Fibroblast of the aortic adventitia (primary cell): ENCODE measurements around the gene SYCP1. TPM values are rescaled to one million over a fixed set of nuclear protein-coding genes. Genes with fewer than 3 reads are reported as not detected.
A peak's percentile ranks its signal among the peaks of the same experiment; 100 is the strongest.
"Not testable (repeated sequence)": the region's sequence is repeated elsewhere in the genome, so short reads cannot be mapped to it uniquely, and the experiment has no call there.

Experiments used
- DNase-seq: peaks from one replicate; pipeline ENCODE4 v3.0.0-alpha.2; 2010; ENCODE audit warnings: low read depth
- H3K4me3 ChIP-seq: 2 replicates; pipeline ENCODE4 v1.5.1; 2011; ENCODE audit warnings: low read depth, mild to moderate bottlenecking, control low read depth, low read length, moderate library complexity
- CTCF ChIP-seq: IDR thresholded peaks from 2 replicates; pipeline ENCODE4 v1.5.1; 2011; ENCODE audit warnings: mild to moderate bottlenecking, low read length, control low read depth, inconsistent platforms; ENCODE audit not compliant: insufficient read depth
- total RNA-seq: library from RNA; depleted of rRNA; stranded (reverse); fragments of >200 nt; gene quantifications from 2 replicates; pipeline ENCODE4 v1.2.3, GENCODE V29; 2012; ENCODE audit warnings: low replicate concordance

The SYCP1 gene
- total RNA-seq: not detected in 2 replicates

- no peak for TF ChIP-seq CTCF
- no peak within 1 kb of the TSS for H3K4me3 ChIP-seq
- DNase-seq: no peak
Observed at GRCh38 chr1:114854693-114855320, at the start of gene SYCP1. Gene SYCP1 (plus strand): TSS chr1:114854863. CDS start chr1:114855465, 602 bp downstream.

- no peak for TF ChIP-seq CTCF
- no peak overlapping the region for H3K4me3 ChIP-seq
- no peak for DNase-seq
Observed at GRCh38 chr1:114819869-114820268, 34.8 kb upstream of the SYCP1 start.

GRCh38 chr1:114820392-114820791, 34.3 kb upstream of the SYCP1 start:
- TF ChIP-seq CTCF: no peak
- H3K4me3 ChIP-seq: no peak overlapping the region
- no peak for DNase-seq

GRCh38 chr1:114821978-114822377, 32.7 kb upstream of the SYCP1 start:
- TF ChIP-seq CTCF: no peak
- H3K4me3 ChIP-seq: no peak overlapping the region
- DNase-seq: no peak

GRCh38 chr1:114828251-114828650, 26.4 kb upstream of the SYCP1 start:
- peak; percentile 2 for DNase-seq
- H3K4me3 ChIP-seq: no peak overlapping the region
- no peak for TF ChIP-seq CTCF

- not testable (repeated sequence) for DNase-seq
Observed at GRCh38 chr1:114830075-114830474, 24.6 kb upstream of the SYCP1 start.

GRCh38 chr1:114831276-114831994, 23.2 kb upstream of the SYCP1 start:
- no peak overlapping the region for H3K4me3 ChIP-seq
- no peak for TF ChIP-seq CTCF
- DNase-seq: no peak

More at GRCh38 chr1:114830075-114830474, 24.6 kb upstream of the SYCP1 start:
- not testable (repeated sequence) for H3K4me3 ChIP-seq
